ENCODE data around the gene TMEM198.

- no peak for TF ChIP-seq CTCF (conservative IDR thresholded peaks at IDR 0.05)
- no peak for TF ChIP-seq ZFX (IDR thresholded peaks at IDR 0.05)
Observed at GRCh38 chr2:219576505-219577388, 32.9 kb downstream of the TMEM198 start.

Data from C4-2B (cell line).